OCI-LY7 (cell line): ENCODE data around the gene SDHA. TPM values are rescaled to one million over a fixed set of nuclear protein-coding genes. Genes with fewer than 3 reads are reported as not detected.
"Not testable (repeated sequence)": the region's sequence is repeated elsewhere in the genome, so short reads cannot be mapped to it uniquely, and the experiment has no call there.

Experiments
- BruUV-seq: library from RNA; stranded (reverse); fragments of 400-500 nt; replicated peaks from 2 replicates; lab custom pipeline; 2021; lab: Mats Ljungman, UMichigan
- CTCF ChIA-PET: fragments of 300-600 bp; sonication (Branson Sonifier 250); formaldehyde crosslinking; loops from one replicate; lab custom pipeline; 2022; ENCODE audit warnings: antibody characterized with exemption; ENCODE audit not compliant: unreplicated experiment; lab: Charles Lee
- POLR2A ChIA-PET: fragments of 300-600 bp; sonication (Branson Sonifier 250); formaldehyde crosslinking; loops from one replicate; lab custom pipeline; 2022; ENCODE audit warnings: antibody characterized with exemption; lab: Charles Lee
- DNase-seq: peaks from one replicate; pipeline ENCODE4 v3.0.0-alpha.2; 2015; ENCODE audit warnings: low spot score
- H2AFZ ChIP-seq: fragments of 200-600 bp; sonication (generic), shearing (Covaris generic); 2 replicates; pipeline ENCODE4 v1.6.1; 2014; ENCODE audit warnings: mild to moderate bottlenecking, antibody characterized with exemption, low read length, moderate library complexity
- H3K27ac ChIP-seq: fragments of 200-600 bp; sonication (generic); 2 replicates; pipeline ENCODE4 v1.5.1; 2014; ENCODE audit warnings: mixed run types, low read depth, mild to moderate bottlenecking, moderate library complexity, low read length, inconsistent platforms; ENCODE audit not compliant: poor library complexity, severe bottlenecking
- H3K36me3 ChIP-seq: fragments of 200-600 bp; sonication (generic); 2 replicates; pipeline ENCODE4 v1.6.1; 2014; ENCODE audit warnings: mild to moderate bottlenecking, antibody characterized with exemption, low read length, moderate library complexity, mixed read lengths; ENCODE audit not compliant: insufficient read depth
- H3K4me1 ChIP-seq: fragments of 200-600 bp; sonication (generic); 2 replicates; pipeline ENCODE4 v1.5.1; 2014; ENCODE audit warnings: mild to moderate bottlenecking, low read length; ENCODE audit not compliant: insufficient read depth, poor library complexity, severe bottlenecking
- H3K4me2 ChIP-seq: fragments of 200-600 bp; sonication (generic); 2 replicates; pipeline ENCODE4 v1.6.1; 2014; ENCODE audit warnings: mild to moderate bottlenecking, low read length
- H3K4me3 ChIP-seq: fragments of 200-600 bp; sonication (generic); 2 replicates; pipeline ENCODE4 v1.5.1; 2014; ENCODE audit warnings: mild to moderate bottlenecking, low read depth, low read length; ENCODE audit not compliant: poor library complexity, severe bottlenecking
- H3K79me2 ChIP-seq: fragments of 200-600 bp; sonication (generic); 2 replicates; pipeline ENCODE4 v1.6.1; 2016; ENCODE audit warnings: low read depth, mild to moderate bottlenecking, low read length, moderate library complexity, mixed read lengths; ENCODE audit not compliant: insufficient read depth
- H3K9me2 ChIP-seq: fragments of 200-600 bp; sonication (generic); 2 replicates; pipeline ENCODE4 v1.6.1; 2016; ENCODE audit warnings: mild to moderate bottlenecking, low read length, mixed read lengths; ENCODE audit not compliant: insufficient read depth
- H3K9me3 ChIP-seq: fragments of 200-600 bp; sonication (generic); 2 replicates; pipeline ENCODE4 v1.6.1; 2014; ENCODE audit warnings: mild to moderate bottlenecking, mixed run types, low read length, mixed read lengths
- H4K20me1 ChIP-seq: fragments of 200-600 bp; sonication (generic); 2 replicates; pipeline ENCODE4 v1.6.1; 2014; ENCODE audit warnings: mild to moderate bottlenecking, antibody characterized with exemption, low read length, moderate library complexity, mixed read lengths; ENCODE audit not compliant: insufficient read depth
- EZH2phosphoT487 ChIP-seq: fragments of 200-600 bp; sonication (generic); IDR thresholded peaks from 2 replicates; pipeline ENCODE4 v1.6.1; 2018; ENCODE audit warnings: low read depth, borderline replicate concordance, mild to moderate bottlenecking, mixed run types, antibody characterized with exemption, low read length, moderate library complexity, mixed read lengths
- intact Hi-C: fragments of 100-400 bp; cut with micrococcal nuclease; formaldehyde crosslinking; loops from one replicate; pipeline ENCODE4 v1.10.0; 2022; ENCODE audit not compliant: unreplicated experiment
- total RNA-seq, 2 experiments: library from RNA; depleted of rRNA in 1 of 2; stranded (reverse); fragments of >200 nt in 1 of 2; shearing (Covaris generic) in 1 of 2; gene quantifications; 2 replicates each; pipeline ENCODE4 v1.2.3, GENCODE V29; 2014 to 2022
- TF ChIP-seq, protein P1 (sequence below): fragments of 200-600 bp; sonication (generic); conservative IDR thresholded peaks from 2 replicates; pipeline ENCODE4 v1.5.1; 2014; ENCODE audit warnings: mild to moderate bottlenecking, antibody characterized with exemption, low read length, moderate library complexity, mixed read lengths

SDHA gene
- total RNA-seq, 2 experiments from 2014 or later: 147 to 167 TPM

DNA sequence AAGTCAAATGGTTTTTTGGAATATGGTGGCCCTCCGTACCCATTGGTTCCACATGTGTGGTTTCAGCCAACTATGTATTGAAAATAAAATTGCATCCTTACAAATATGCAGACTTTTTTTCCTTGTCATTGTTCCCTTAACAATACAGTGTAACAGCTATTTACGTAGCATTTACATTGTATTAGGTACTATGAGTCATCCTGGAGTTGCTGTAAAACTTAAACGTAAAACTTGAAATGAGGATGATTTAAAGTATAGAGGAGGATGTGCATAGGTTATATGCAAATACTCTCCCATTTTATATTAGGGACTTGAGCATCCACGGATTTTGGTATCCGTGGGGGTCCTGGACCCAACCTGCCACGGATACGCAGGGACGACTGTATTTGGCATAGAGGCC, 16.3 kb downstream of the SDHA start:
- Histone ChIP-seq H3K79me2 (no peaks in the 10 kb centered on the region), H4K20me1 (no peaks in the 10 kb centered on the region), H2AFZ (no peak overlapping the region), H3K9me2 (no peaks in the 10 kb centered on the region), H3K36me3 (peaks cover 90% of the 10 kb centered on the region), H3K4me2 (no peak overlapping the region), H3K27ac (no peak overlapping the region), H3K9me3 (no peaks in the 10 kb centered on the region), H3K4me3 (no peak overlapping the region), H3K4me1 (no peaks in the 10 kb centered on the region)
- TF ChIP-seq, protein P1, sequence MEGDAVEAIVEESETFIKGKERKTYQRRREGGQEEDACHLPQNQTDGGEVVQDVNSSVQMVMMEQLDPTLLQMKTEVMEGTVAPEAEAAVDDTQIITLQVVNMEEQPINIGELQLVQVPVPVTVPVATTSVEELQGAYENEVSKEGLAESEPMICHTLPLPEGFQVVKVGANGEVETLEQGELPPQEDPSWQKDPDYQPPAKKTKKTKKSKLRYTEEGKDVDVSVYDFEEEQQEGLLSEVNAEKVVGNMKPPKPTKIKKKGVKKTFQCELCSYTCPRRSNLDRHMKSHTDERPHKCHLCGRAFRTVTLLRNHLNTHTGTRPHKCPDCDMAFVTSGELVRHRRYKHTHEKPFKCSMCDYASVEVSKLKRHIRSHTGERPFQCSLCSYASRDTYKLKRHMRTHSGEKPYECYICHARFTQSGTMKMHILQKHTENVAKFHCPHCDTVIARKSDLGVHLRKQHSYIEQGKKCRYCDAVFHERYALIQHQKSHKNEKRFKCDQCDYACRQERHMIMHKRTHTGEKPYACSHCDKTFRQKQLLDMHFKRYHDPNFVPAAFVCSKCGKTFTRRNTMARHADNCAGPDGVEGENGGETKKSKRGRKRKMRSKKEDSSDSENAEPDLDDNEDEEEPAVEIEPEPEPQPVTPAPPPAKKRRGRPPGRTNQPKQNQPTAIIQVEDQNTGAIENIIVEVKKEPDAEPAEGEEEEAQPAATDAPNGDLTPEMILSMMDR: no peak
- no peak for TF ChIP-seq EZH2phosphoT487
- CTCF ChIA-PET: no interaction called here
- BruUV-seq: no TSS peak
- intact Hi-C loops: no loop called here
- DNase-seq: no peak
- POLR2A ChIA-PET: interaction anchor here (0.6 to 0.9 kb wide), 2 partner anchors 9 to 13 kb away, joined by 3 to 7 read pairs; no protein-coding TSS in a partner anchor

DNA sequence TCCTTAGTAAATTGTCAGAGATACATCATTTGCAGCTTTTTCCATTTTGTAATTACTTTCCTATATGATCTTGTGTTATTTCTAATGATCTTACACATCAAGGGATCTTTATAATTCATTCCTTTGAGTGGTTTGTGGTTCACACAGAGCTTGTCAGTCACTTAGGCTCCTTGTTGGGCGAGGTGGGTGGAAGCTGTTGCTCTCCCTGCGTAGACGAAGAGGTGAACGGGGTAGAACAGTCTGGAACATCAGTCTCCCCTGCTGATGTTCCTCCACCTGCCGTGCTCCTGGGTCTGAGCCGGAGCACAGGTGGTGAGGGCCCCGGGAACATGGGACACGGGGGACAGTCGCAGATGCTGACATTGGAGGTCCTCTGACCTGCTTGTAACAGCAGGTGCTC, 17.4 kb downstream of the SDHA start:
- CTCF ChIA-PET, H3K4me2 ChIP-seq, H3K9me3 ChIP-seq, intact Hi-C loops, H4K20me1 ChIP-seq, BruUV-seq, H2AFZ ChIP-seq, DNase-seq, H3K4me1 ChIP-seq, H3K4me3 ChIP-seq, POLR2A ChIA-PET, H3K9me2 ChIP-seq, H3K27ac ChIP-seq, H3K79me2 ChIP-seq: not testable (repeated sequence)
- peaks cover 90% of the 10 kb centered on the region for H3K36me3 ChIP-seq

DNA sequence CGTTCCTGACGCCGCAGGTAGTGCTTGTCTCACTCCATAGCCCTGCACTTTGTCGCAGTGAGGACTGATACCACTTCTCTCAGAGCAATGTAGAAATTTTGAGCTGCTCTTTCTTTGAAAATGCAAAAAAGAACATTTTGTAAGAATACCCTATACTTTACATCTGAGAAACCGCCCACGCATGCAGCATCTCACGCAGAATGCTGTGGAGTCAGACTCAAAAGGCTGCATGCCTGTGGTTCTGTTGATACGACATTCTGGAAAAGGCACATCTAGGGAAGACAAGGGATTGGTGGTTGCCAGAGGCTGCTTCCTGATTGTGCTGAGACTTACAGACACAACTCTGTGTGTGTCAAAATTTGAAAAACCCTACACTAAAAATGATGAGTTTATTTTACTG, 19.8 kb downstream of the SDHA start:
- H2AFZ ChIP-seq, H3K4me3 ChIP-seq, H3K27ac ChIP-seq, POLR2A ChIA-PET, H3K4me2 ChIP-seq, H4K20me1 ChIP-seq, H3K9me3 ChIP-seq, CTCF ChIA-PET, DNase-seq, BruUV-seq, H3K79me2 ChIP-seq, intact Hi-C loops, H3K4me1 ChIP-seq, H3K9me2 ChIP-seq: not testable (repeated sequence)
- peaks cover 90% of the 10 kb centered on the region for H3K36me3 ChIP-seq

DNA sequence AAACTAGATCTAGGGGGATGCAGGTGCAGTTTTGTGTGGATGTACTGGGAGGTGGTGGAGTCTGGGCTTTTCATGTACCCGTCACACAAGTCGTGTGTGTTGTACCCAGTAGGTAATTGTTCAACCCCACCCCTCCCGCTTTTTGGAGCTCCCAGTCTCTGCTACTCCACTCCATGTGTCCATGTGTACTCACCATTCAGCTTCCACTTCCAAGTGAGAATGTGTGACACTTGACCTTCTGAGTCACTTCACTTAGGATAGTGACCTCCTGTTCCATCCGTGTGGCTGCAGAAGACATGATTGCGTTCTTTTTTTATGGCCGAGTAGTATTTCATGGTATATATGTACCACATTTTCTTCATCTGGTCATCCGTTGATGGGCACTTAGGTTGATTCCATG, 22.4 kb downstream of the SDHA start:
- intact Hi-C loops: not testable (repeated sequence)
- CTCF ChIA-PET: interaction anchor here (0.6 kb wide), 1 partner anchor 8 kb away, joined by 6 read pairs; no protein-coding TSS in a partner anchor

DNA sequence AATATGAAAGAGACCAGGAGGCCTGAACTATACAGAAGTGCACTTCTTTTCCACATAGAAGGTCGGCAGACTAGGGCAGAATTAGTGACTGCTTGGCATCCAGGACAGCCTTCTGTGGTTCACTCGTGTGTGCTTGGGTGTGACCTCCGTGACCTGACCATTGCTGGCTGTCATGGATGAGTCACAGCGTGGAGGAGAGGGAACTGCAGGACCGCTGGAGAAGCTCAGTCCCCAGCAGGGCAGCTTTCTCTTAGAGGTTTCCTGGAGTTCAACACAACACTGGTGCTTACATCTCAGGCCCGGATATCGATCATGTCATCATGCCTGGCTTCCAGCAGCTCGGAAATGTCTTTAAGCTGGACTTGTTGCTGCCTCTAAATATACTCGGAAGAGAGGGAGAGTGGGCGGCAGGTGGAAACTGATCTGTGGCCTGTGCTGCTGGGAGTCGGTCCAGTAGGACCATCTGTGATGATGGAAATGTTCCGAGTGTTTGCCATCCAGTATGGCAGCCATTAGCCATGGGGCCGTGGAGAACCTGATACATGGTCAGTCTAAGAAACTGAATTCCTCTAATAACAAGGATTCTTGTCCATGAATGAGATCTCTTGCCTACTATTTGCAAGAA, 23.0 kb downstream of the SDHA start:
- H4K20me1 ChIP-seq, H3K4me1 ChIP-seq, H3K9me3 ChIP-seq, POLR2A ChIA-PET, intact Hi-C loops, H3K4me2 ChIP-seq, H3K4me3 ChIP-seq, H3K9me2 ChIP-seq, H3K79me2 ChIP-seq, H2AFZ ChIP-seq, DNase-seq, H3K27ac ChIP-seq, BruUV-seq: not testable (repeated sequence)
- peaks cover 93% of the 10 kb centered on the region for H3K36me3 ChIP-seq
- CTCF ChIA-PET: interaction anchor here (0.6 kb wide), 1 partner anchor 8 kb away, joined by 6 read pairs; no protein-coding TSS in a partner anchor

More for the DNA sequence above, 22.4 kb downstream of the SDHA start:
- BruUV-seq, H4K20me1 ChIP-seq, POLR2A ChIA-PET, H2AFZ ChIP-seq, H3K4me2 ChIP-seq, H3K9me3 ChIP-seq, H3K4me1 ChIP-seq, DNase-seq, H3K4me3 ChIP-seq, H3K9me2 ChIP-seq, H3K79me2 ChIP-seq, H3K27ac ChIP-seq: not testable (repeated sequence)
- H3K36me3 ChIP-seq: peaks cover 92% of the 10 kb centered on the region
